Nephron progenitor cell (in vitro differentiated cells): ENCODE measurements around the gene GTPBP8.

ENCODE experiments used
- DNase-seq: peaks from one replicate; pipeline ENCODE4 v3.0.0; 2021
- H3K27ac Mint-ChIP-seq: 2 replicates; pipeline ENCODE4 v1.8.0; 2021; ENCODE audit warnings: mild to moderate bottlenecking, moderate library complexity, mixed read lengths
- H3K27me3 Mint-ChIP-seq: 2 replicates; pipeline ENCODE4 v1.8.0; 2021; ENCODE audit warnings: mild to moderate bottlenecking, low read depth, mixed read lengths; ENCODE audit not compliant: poor library complexity
- H3K36me3 Mint-ChIP-seq: 2 replicates; pipeline ENCODE4 v1.8.0; 2021; ENCODE audit warnings: low read depth, mixed read lengths
- H3K4me1 Mint-ChIP-seq: 2 replicates; pipeline ENCODE4 v1.8.0; 2021; ENCODE audit warnings: mixed read lengths
- H3K4me3 Mint-ChIP-seq: 2 replicates; pipeline ENCODE4 v1.8.0; 2021; ENCODE audit warnings: mild to moderate bottlenecking, moderate library complexity, mixed read lengths
- H3K9me3 Mint-ChIP-seq: 2 replicates; pipeline ENCODE4 v1.8.0; 2021; ENCODE audit warnings: mild to moderate bottlenecking, moderate library complexity, mixed read lengths
- TF ChIP-seq, protein P1 (sequence below): fragments of 200-600 bp; sonication (generic); IDR thresholded peaks from 2 replicates; pipeline ENCODE4 v1.5.0; 2021; ENCODE audit warnings: antibody characterized with exemption

Gene GTPBP8

DNA sequence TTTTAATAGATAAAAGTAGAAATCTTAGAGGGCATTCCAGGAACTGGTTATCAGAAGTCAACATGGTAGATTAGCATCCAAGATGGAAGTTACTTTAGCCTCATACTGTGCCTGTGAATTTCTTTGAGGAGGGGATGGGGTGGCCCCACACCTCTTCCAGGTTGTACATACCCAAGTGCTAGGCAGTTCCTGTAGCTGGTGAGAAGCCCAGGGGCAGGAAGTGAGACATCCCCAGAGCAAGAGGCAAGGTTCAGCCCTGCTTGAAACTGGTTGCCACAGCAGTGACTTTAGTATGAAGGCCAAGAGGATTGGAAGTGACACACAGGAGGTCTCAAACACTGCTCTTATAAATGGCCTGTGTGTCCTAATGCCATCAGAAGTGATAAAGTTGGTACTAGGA lies 11.9 kb downstream of the GTPBP8 start:
- Mint-ChIP-seq H3K27me3 (peaks cover 3% of the 10 kb centered on the region), H3K4me1 (no peaks in the 10 kb centered on the region), H3K36me3 (peaks cover 64% of the 10 kb centered on the region), H3K4me3 (no peak overlapping the region), H3K27ac (no peak overlapping the region), H3K9me3 (no peaks in the 10 kb centered on the region)
- DNase-seq, result no peak
- TF ChIP-seq, protein P1, sequence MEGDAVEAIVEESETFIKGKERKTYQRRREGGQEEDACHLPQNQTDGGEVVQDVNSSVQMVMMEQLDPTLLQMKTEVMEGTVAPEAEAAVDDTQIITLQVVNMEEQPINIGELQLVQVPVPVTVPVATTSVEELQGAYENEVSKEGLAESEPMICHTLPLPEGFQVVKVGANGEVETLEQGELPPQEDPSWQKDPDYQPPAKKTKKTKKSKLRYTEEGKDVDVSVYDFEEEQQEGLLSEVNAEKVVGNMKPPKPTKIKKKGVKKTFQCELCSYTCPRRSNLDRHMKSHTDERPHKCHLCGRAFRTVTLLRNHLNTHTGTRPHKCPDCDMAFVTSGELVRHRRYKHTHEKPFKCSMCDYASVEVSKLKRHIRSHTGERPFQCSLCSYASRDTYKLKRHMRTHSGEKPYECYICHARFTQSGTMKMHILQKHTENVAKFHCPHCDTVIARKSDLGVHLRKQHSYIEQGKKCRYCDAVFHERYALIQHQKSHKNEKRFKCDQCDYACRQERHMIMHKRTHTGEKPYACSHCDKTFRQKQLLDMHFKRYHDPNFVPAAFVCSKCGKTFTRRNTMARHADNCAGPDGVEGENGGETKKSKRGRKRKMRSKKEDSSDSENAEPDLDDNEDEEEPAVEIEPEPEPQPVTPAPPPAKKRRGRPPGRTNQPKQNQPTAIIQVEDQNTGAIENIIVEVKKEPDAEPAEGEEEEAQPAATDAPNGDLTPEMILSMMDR, result no peak

DNA sequence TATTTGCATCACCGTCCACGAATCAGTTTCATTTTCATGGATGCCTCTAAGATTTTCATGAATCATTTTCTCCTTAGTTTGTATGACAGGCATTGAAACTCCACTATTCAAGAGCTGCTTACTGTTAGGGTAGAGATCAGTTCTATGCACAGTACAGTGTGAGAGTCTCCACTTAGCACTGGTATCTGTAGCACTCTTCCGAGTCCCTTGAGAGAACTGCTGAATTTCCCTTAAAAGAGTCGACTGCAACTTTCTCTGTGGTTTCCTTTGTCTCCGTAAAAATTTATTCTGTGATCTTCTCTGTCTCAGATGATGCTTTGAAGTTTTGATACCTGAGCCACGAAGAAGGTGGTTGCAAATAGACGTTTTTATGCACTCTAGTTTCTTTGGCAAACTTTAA lies 14.8 kb downstream of the GTPBP8 start:
- H3K36me3 Mint-ChIP-seq, result peaks cover 64% of the 10 kb centered on the region
- H3K27me3 Mint-ChIP-seq, result peaks cover 4% of the 10 kb centered on the region
- H3K27ac Mint-ChIP-seq, result peak overlapping the region; percentile 77
- H3K4me1 Mint-ChIP-seq, result no peaks in the 10 kb centered on the region
- H3K9me3 Mint-ChIP-seq, result no peaks in the 10 kb centered on the region
- DNase-seq, result no peak
- H3K4me3 Mint-ChIP-seq, result no peak overlapping the region
- TF ChIP-seq, protein P1, result no peak

DNA sequence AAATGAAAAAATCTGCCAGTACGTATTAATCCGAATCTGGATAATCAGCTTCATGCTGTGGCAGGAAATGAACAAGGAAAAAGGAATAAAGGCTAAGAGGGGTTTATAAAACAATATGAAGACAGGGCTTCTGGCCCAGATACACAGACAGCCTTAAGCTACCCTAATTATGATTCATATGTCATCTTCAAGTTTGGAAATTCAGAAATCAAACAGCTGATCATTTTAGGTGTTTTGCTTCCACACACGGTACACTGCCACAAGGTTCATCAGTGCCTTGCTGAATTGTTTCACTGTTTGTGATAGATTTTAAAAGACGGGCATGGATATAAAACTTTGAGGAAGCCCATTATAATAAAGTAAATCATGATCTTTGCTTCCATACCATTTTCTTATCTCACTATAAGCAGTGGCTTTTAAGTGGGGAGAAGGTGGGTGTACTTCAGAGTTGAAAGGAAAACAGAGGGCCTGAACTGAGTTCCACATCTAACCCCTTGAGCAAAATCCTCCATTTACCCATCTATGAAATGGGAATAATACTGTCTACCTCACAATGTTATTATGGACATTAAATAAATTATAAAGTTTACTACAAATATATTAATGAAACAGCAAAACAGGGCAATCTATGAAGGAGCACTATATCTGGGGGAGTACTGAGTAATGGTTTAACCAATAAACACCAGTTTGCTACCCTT lies 15.7 kb downstream of the GTPBP8 start:
- Mint-ChIP-seq H3K36me3 (peaks cover 68% of the 10 kb centered on the region), H3K27me3 (peaks cover 4% of the 10 kb centered on the region), H3K9me3 (no peaks in the 10 kb centered on the region), H3K27ac (peak overlapping the region; percentile 77), H3K4me1 (no peaks in the 10 kb centered on the region), H3K4me3 (no peak overlapping the region)
- DNase-seq, result no peak
- TF ChIP-seq, protein P1, result no peak

DNA sequence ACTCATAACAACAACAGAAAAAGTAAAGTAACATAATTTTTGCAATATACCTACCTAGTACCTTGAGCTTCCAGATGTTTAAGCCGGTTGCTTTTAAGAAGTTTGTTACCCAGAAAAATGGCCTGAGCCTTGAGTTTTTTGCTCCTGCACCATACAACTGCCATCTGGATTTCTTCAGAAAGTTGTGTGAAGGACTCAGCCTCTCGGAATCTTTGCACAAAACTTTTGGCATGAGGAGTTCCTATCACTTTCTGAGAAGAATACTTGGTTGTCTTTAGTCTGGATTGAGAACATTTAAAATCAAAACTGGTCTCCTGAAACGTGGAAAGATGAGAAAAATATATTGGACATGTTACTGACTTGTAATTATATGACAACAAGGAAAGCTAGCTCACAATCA lies 17.3 kb downstream of the GTPBP8 start:
- H3K27me3 Mint-ChIP-seq, result peaks cover 4% of the 10 kb centered on the region
- H3K36me3 Mint-ChIP-seq, result peaks cover 78% of the 10 kb centered on the region
- no peaks in the 10 kb centered on the region for H3K4me1 Mint-ChIP-seq
- H3K9me3 Mint-ChIP-seq, result no peaks in the 10 kb centered on the region
- no peak overlapping the region for H3K4me3 Mint-ChIP-seq
- TF ChIP-seq, protein P1, result no peak
- no peak overlapping the region for H3K27ac Mint-ChIP-seq
- no peak for DNase-seq

DNA sequence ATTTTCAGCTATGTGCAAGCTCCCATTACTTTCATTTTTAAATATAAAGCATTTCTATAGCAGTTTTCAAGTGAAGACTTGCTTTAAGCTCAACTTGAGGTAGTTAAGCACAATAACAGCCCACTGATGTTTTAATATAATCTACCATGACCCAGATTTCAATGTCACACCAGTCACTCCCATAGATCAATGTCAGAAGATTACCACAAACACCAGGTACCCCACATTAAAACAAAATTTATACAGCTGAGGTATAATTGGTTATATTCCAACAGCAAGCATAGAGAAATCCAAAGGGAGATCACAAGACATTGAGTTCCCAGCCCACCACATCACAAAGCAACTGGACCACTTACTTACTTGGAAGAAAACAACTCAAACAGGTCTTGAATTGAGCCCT lies 22.8 kb downstream of the GTPBP8 start:
- TF ChIP-seq, protein P1, result no peak
- no peak overlapping the region for H3K4me3 Mint-ChIP-seq
- H3K27ac Mint-ChIP-seq, result no peak overlapping the region
- H3K27me3 Mint-ChIP-seq, result no peaks in the 10 kb centered on the region
- no peak for DNase-seq
- peaks cover 62% of the 10 kb centered on the region for H3K36me3 Mint-ChIP-seq
- peaks cover 13% of the 10 kb centered on the region for H3K4me1 Mint-ChIP-seq
- H3K9me3 Mint-ChIP-seq, result no peaks in the 10 kb centered on the region

DNA sequence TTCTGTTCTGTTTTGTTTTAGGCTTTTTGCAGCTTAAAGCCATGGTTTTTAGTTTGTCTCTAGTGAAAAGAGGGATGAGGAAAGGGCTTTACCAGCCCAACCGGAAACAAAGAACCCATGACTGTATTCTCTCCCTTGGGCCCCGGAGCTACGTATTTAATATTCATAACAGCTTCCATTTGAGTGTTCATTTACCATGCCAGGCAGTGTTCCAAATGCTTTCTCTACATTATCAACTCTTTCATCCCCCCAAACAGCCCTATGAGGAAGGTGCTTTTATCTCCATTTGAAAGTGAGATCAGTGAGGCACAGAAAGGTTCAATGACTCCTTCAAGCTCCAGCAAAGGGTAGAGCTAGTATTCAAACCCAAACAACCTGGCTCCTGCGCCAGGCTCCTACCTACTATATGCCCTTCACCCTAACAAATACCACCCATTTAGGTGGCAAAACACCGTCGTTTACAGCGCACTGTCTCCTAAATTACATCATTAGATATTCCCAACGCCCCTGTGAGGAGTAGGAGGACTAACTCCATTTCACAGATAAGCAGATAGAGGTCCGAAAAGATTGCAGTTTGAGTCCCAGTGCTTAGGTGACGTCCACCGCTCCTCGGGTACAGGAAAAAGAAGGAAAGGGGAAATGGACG lies 27.9 kb downstream of the GTPBP8 start:
- Mint-ChIP-seq H3K4me3 (peak overlapping the region; percentile 94), H3K4me1 (peaks cover 34% of the 10 kb centered on the region), H3K27ac (peak overlapping the region; percentile 62), H3K9me3 (peaks cover 3% of the 10 kb centered on the region), H3K36me3 (peaks cover 36% of the 10 kb centered on the region), H3K27me3 (peaks cover 2% of the 10 kb centered on the region)
- TF ChIP-seq, protein P1, result no peak
- no peak for DNase-seq
